K562 (cell line): ENCODE measurements around the gene LY6G5B. TPM values are rescaled to one million over a fixed set of nuclear protein-coding genes. Genes with fewer than 3 reads are reported as not detected.

ENCODE experiments used
- ARID2 ChIP-seq: fragments of 450-650 bp; IDR thresholded peaks from 2 replicates; pipeline ENCODE4 v1.6.1; 2017; ENCODE audit warnings: antibody characterized with exemption, mild to moderate bottlenecking
- ATF7 ChIP-seq: fragments of 450-650 bp; IDR thresholded peaks from 2 replicates; pipeline ENCODE4 v1.7.1; 2014; ENCODE audit warnings: mild to moderate bottlenecking, moderate library complexity
- CBX5 ChIP-seq: IDR thresholded peaks from 2 replicates; pipeline ENCODE4 v1.6.1; 2014; ENCODE audit warnings: low read depth, borderline replicate concordance
- CREBBP ChIP-seq: IDR thresholded peaks from one replicate; pipeline ENCODE4 v1.6.1; 2012; ENCODE audit warnings: low read depth, mild to moderate bottlenecking, control low read depth, inconsistent platforms, low read length
- FOXM1 ChIP-seq, 2 experiments: fragments of 450-650 bp in 1 of 2; sonication (generic) in 1 of 2; formaldehyde crosslinking in 1 of 2; IDR thresholded peaks; 2 replicates each; pipeline versions ENCODE4 v1.6.1 to v1.9.0; 2017 to 2022; ENCODE audit warnings: low read depth in 2 of 2, mild to moderate bottlenecking in 2 of 2, missing genetic modification reagents in 1 of 2, moderate library complexity in 1 of 2
- KAT2B ChIP-seq: IDR thresholded peaks from one replicate; pipeline ENCODE4 v1.6.1; 2012; ENCODE audit warnings: low read depth, mild to moderate bottlenecking, control low read depth, inconsistent platforms, low read length, moderate library complexity
- MAFK ChIP-seq: IDR thresholded peaks from 2 replicates; pipeline ENCODE4 v1.6.1; 2011; ENCODE audit warnings: low read length, improper control_type of control experiment
- NFATC3 ChIP-seq: fragments of 450-650 bp; IDR thresholded peaks from 2 replicates; pipeline ENCODE4 v1.6.1; 2017; ENCODE audit warnings: mild to moderate bottlenecking
- NFYB ChIP-seq: IDR thresholded peaks from 2 replicates; pipeline ENCODE4 v1.6.1; 2011; ENCODE audit warnings: mild to moderate bottlenecking, moderate library complexity; ENCODE audit not compliant: insufficient read length; ENCODE audit errors: extremely low read depth
- POLR2AphosphoS5 ChIP-seq: IDR thresholded peaks from 2 replicates; pipeline ENCODE4 v1.6.1; 2011; ENCODE audit warnings: mild to moderate bottlenecking, low read depth, low read length, moderate library complexity; ENCODE audit not compliant: control insufficient read depth, insufficient read depth
- POU5F1 ChIP-seq: fragments of 150-350 bp; IDR thresholded peaks from 2 replicates; pipeline ENCODE4 v1.6.1; 2014; ENCODE audit warnings: borderline replicate concordance, low read length, low read depth, mild to moderate bottlenecking; ENCODE audit not compliant: partially characterized antibody
- PPARD ChIP-seq: fragments of 250-450 bp; sonication (Bioruptor Pico); IDR thresholded peaks from 2 replicates; pipeline ENCODE4 v1.8.0; 2022; ENCODE audit warnings: inconsistent platforms, mild to moderate bottlenecking, moderate library complexity
- SAFB2 ChIP-seq: fragments of 200-400 bp; formaldehyde crosslinking; IDR thresholded peaks from 2 replicates; pipeline ENCODE4 v1.6.1; 2018; ENCODE audit warnings: borderline replicate concordance, low read length, low read depth, moderate library complexity; ENCODE audit not compliant: severe bottlenecking
- SMAD2 ChIP-seq: fragments of 150-350 bp; IDR thresholded peaks from 2 replicates; pipeline ENCODE4 v1.6.1; 2014; ENCODE audit warnings: low read depth, mild to moderate bottlenecking, low read length
- THAP12 ChIP-seq: fragments of 250-450 bp; sonication (Bioruptor Pico); IDR thresholded peaks from 2 replicates; pipeline ENCODE4 v1.9.0; 2021; ENCODE audit warnings: mild to moderate bottlenecking, inconsistent platforms
- TRIM24 ChIP-seq, 2 experiments: fragments of 450-650 bp; IDR thresholded peaks; 2 replicates each; pipeline ENCODE4 v1.6.1; 2016
- U2AF1 ChIP-seq: fragments of 200-400 bp; formaldehyde crosslinking; optimal IDR thresholded peaks from 2 replicates; pipeline ENCODE3; 2017; ENCODE audit warnings: mild to moderate bottlenecking, low read depth, low read length, moderate library complexity
- ZNF232 ChIP-seq: sonication (generic); formaldehyde crosslinking; IDR thresholded peaks from 2 replicates; pipeline ENCODE4 v1.8.0; 2022; ENCODE audit warnings: mild to moderate bottlenecking, missing genetic modification reagents
- ZNF507 ChIP-seq: conservative IDR thresholded peaks from 2 replicates; pipeline ENCODE4 v1.6.1; 2017; ENCODE audit warnings: missing genetic modification characterization, missing compliant biosample characterization
- ZNF57 ChIP-seq: fragments of 450-650 bp; formaldehyde crosslinking; IDR thresholded peaks from 2 replicates; pipeline ENCODE4 v1.4.0; 2020; ENCODE audit warnings: mild to moderate bottlenecking, moderate library complexity
- polyA plus RNA-seq, 8 experiments: library from polyadenylated mRNA; depleted of rRNA in 4 of 8; stranded (reverse) in 5 of 8; unstranded in 3 of 8; fragments of >200 nt; fragmentation: Nextera tagmentation in 2 of 8; fragmentation: Illumina TruSeq in 1 of 8; extraction: Ambion mirVana in 2 of 8; extraction: Trizol in 1 of 8; gene quantifications; 2 replicates each; pipeline versions ENCODE4 v1.2.1 to v1.2.3, GENCODE V29; 2011 to 2014; ENCODE audit warnings: inconsistent platforms in 1 of 8, missing spikeins in 1 of 8
- total RNA-seq, 7 experiments: library from RNA; depleted of rRNA in 6 of 7; stranded (reverse); fragments of >200 nt in 6 of 7; fragmentation: Illumina TruSeq in 2 of 7; extraction: Trizol in 2 of 7; gene quantifications; 2 replicates each; pipeline versions ENCODE4 v1.2.1 to v1.2.3, GENCODE V29; 2011 to 2021; ENCODE audit warnings: low replicate concordance in 1 of 7
- TF ChIP-seq, protein P1 (sequence below): IDR thresholded peaks from 2 replicates; pipeline ENCODE4 v1.6.1; 2011; ENCODE audit warnings: borderline replicate concordance, low read depth, mild to moderate bottlenecking, moderate library complexity, low read length; ENCODE audit not compliant: insufficient read depth, poor library complexity, severe bottlenecking
- TF ChIP-seq, protein P2 (sequence below): IDR thresholded peaks from 3 replicates; pipeline ENCODE4 v1.6.1; 2011; ENCODE audit warnings: borderline replicate concordance, mild to moderate bottlenecking; ENCODE audit not compliant: insufficient read length, insufficient read depth

Gene LY6G5B
- total and polyA plus RNA-seq, 9 of the 15 experiments (the other 6 are each of a cell fraction or from before 2014, with no cell fraction given): 6.0 to 27.0 (median 7.5) TPM

GRCh38 chr6:31690231-31691077 lies 20.7 kb downstream of the LY6G5B start (continued):
- TF ChIP-seq, protein P1, sequence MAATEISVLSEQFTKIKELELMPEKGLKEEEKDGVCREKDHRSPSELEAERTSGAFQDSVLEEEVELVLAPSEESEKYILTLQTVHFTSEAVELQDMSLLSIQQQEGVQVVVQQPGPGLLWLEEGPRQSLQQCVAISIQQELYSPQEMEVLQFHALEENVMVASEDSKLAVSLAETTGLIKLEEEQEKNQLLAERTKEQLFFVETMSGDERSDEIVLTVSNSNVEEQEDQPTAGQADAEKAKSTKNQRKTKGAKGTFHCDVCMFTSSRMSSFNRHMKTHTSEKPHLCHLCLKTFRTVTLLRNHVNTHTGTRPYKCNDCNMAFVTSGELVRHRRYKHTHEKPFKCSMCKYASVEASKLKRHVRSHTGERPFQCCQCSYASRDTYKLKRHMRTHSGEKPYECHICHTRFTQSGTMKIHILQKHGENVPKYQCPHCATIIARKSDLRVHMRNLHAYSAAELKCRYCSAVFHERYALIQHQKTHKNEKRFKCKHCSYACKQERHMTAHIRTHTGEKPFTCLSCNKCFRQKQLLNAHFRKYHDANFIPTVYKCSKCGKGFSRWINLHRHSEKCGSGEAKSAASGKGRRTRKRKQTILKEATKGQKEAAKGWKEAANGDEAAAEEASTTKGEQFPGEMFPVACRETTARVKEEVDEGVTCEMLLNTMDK: no peak
- TF ChIP-seq ARID2 (no peak), KAT2B (no peak), SMAD2 (no peak), TRIM24 (IDR thresholded peaks at IDR 0.05) (peak; percentile 51 to 55; a peak in 2 of 4 replicates), U2AF1 (no peak), ZNF507 (tag) (no peak), SAFB2 (no peak), CREBBP (no peak), MAFK (peak; percentile 55; the same call in 1 of the 2 replicates), ZNF232 (CRISPR knock-in tag) (no peak), ATF7 (peak; percentile 89), CBX5 (no peak), ZNF57 (no peak), NFATC3 (peak; percentile 38; the same call in 1 of the 2 replicates), POLR2AphosphoS5 (peak; percentile 79; the same call in 1 of the 2 replicates), POU5F1 (no peak), PPARD (CRISPR knock-in tag) (no peak), FOXM1 (IDR thresholded peaks at IDR 0.05; ENCODE audit: low read depth) (peak; percentile 65), FOXM1 (CRISPR knock-in tag; IDR thresholded peaks at IDR 0.05; ENCODE audit: low read depth) (no peak), NFYB (no peak), THAP12 (CRISPR knock-in tag) (peak; percentile 68)
- TF ChIP-seq, protein P2, sequence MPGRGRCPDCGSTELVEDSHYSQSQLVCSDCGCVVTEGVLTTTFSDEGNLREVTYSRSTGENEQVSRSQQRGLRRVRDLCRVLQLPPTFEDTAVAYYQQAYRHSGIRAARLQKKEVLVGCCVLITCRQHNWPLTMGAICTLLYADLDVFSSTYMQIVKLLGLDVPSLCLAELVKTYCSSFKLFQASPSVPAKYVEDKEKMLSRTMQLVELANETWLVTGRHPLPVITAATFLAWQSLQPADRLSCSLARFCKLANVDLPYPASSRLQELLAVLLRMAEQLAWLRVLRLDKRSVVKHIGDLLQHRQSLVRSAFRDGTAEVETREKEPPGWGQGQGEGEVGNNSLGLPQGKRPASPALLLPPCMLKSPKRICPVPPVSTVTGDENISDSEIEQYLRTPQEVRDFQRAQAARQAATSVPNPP: no peak
